Parathyroid adenoma (tissue), 2 donors: ENCODE measurements around the gene TNK1.
A peak's percentile ranks its signal among the peaks of the same experiment; 100 is the strongest.

Source experiments
- H2AFZ ChIP-seq: fragments of 300-600 bp; sonication (generic); one replicate; pipeline ENCODE4 v1.7.0; 2017; ENCODE audit warnings: antibody characterized with exemption, mild to moderate bottlenecking
- H3K27ac ChIP-seq: fragments of 300-600 bp; sonication (generic); one replicate; pipeline ENCODE4 v1.7.0; 2017
- H3K27me3 ChIP-seq: fragments of 300-600 bp; sonication (generic); one replicate; pipeline ENCODE4 v1.7.0; 2017; ENCODE audit warnings: low read length; ENCODE audit not compliant: control insufficient read depth, insufficient read depth
- H3K36me3 ChIP-seq: fragments of 300-600 bp; sonication (generic); one replicate; pipeline ENCODE4 v1.7.0; 2017; ENCODE audit warnings: low read length; ENCODE audit not compliant: control insufficient read depth, insufficient read depth
- H3K4me1 ChIP-seq: fragments of 300-600 bp; sonication (generic); one replicate; pipeline ENCODE4 v1.7.0; 2017; ENCODE audit warnings: control low read depth
- H3K4me2 ChIP-seq: fragments of 300-600 bp; sonication (generic); one replicate; pipeline ENCODE4 v1.7.0; 2017; ENCODE audit warnings: low read length
- H3K4me3 ChIP-seq: fragments of 300-600 bp; sonication (generic); one replicate; pipeline ENCODE4 v1.7.0; 2017; ENCODE audit warnings: low read depth, low read length
- H3K79me2 ChIP-seq: fragments of 300-600 bp; sonication (generic); one replicate; pipeline ENCODE4 v1.7.0; 2017; ENCODE audit warnings: control low read depth
- H3K9ac ChIP-seq: fragments of 300-600 bp; sonication (generic); one replicate; pipeline ENCODE4 v1.7.0; 2017; ENCODE audit warnings: mild to moderate bottlenecking
- H3K9me3 ChIP-seq: fragments of 300-600 bp; sonication (generic); one replicate; pipeline ENCODE4 v1.7.0; 2017; ENCODE audit warnings: low read length; ENCODE audit not compliant: control insufficient read depth
- CTCF ChIP-seq: fragments of 300-600 bp; sonication (generic); IDR thresholded peaks from one replicate; pipeline ENCODE4 v1.7.0; 2017; ENCODE audit warnings: antibody characterized with exemption, mild to moderate bottlenecking
- donor health status: primary hyperparathyroidism.

Gene TNK1

DNA sequence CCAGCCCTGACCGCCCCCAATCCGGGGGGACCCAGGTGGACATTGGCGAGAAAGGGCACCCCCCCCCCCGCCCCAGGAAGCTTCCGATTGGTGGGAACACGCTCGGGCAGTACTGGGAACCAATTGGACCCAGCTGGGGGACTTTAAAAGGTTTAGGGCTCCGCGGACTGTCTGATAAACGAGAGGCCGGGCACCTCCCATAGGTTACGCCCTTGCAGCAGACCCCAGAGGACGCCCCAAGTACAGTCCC lies 22.8 kb downstream of the TNK1 start:
- Histone ChIP-seq H3K4me2 (peak overlapping the region; percentile 87), H3K9me3 (no peaks in the 10 kb centered on the region), H3K36me3 (no peaks in the 10 kb centered on the region), H3K79me2 (peaks cover 3% of the 10 kb centered on the region), H3K27me3 (no peaks in the 10 kb centered on the region), H3K9ac (no peak overlapping the region), H3K4me3 (peak overlapping the region; percentile 90), H3K4me1 (peaks cover 11% of the 10 kb centered on the region), H2AFZ (peak overlapping the region; percentile 80), H3K27ac (peak overlapping the region; percentile 72)
- no peak for TF ChIP-seq CTCF

GRCh38 chr17:7403977-7404736 lies 23.3 kb downstream of the TNK1 start, which contains the start of gene TMEM256:
Gene TMEM256, minus strand, starts transcription at chr17:7404097. Its CDS starts 13 bp downstream, at chr17:7404084.
- peak within 1 kb of the TSS; percentile 87 for H3K4me2 ChIP-seq
- H3K27me3 ChIP-seq: no peaks in the 10 kb centered on the region
- peak within 1 kb of the TSS; percentile 81 for H2AFZ ChIP-seq
- H3K27ac ChIP-seq: peak within 1 kb of the TSS; percentile 72
- no peaks in the 10 kb centered on the region for H3K36me3 ChIP-seq
- no peak for TF ChIP-seq CTCF
- H3K4me1 ChIP-seq: peaks cover 11% of the 10 kb centered on the region
- peak within 1 kb of the TSS; percentile 11 for H3K9ac ChIP-seq
- H3K9me3 ChIP-seq: no peaks in the 10 kb centered on the region
- H3K79me2 ChIP-seq: peaks cover 3% of the 10 kb centered on the region
- peak within 1 kb of the TSS; percentile 90 for H3K4me3 ChIP-seq

- Histone ChIP-seq H2AFZ (peak overlapping the region; percentile 81), H3K4me2 (peak overlapping the region; percentile 87), H3K4me1 (peaks cover 11% of the 10 kb centered on the region), H3K36me3 (no peaks in the 10 kb centered on the region), H3K27me3 (no peaks in the 10 kb centered on the region), H3K9ac (no peak overlapping the region), H3K79me2 (peaks cover 3% of the 10 kb centered on the region), H3K4me3 (peak overlapping the region; percentile 65), H3K9me3 (no peaks in the 10 kb centered on the region), H3K27ac (peak overlapping the region; percentile 72)
- no peak for TF ChIP-seq CTCF
Measured at GRCh38 chr17:7404737-7405349, 24.0 kb downstream of the TNK1 start.

DNA sequence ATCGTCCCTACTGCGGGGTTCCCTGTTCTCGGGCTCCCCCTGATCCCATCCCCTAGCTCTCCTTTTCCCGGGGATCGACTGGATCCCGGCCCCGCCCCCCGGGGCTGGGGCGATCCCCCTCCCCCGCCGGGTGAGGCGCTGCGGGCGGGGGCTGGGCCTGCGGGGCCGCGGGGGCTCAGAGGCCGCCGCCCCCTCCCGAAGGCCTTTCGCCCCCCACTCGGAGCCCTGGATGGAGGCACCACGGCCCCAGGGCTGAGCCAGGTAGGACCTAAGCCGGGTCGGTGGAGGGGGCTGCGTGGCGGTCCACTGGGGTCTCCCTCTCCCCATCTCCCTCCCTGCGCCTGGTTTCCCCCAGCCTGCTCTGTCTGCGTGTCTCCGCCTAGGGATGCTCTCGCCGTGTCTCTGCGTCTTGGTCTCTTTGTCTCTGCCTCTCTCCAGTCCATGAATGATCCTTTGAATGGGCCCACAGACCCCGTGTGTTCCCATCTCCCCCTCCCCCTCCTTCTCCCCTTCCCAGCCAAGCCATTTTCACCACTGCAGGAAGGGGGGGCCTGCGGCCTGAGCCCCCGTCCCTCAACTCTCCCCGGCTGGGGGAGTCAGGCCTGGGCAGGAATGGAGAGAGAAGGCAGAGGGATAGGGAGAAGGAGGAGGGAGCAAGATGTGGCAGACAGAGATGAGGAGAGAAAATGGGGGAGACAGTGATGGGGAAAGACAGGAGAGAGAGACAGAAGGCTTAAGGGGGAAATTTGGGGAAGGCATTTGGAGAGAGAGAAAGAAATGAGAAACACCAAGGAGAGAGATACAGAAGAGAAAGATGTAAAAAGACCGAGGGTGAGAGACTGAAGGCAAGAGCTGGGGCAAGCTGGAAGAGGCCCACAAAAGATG lies 24.7 kb downstream of the TNK1 start:
- Histone ChIP-seq H3K9me3 (no peaks in the 10 kb centered on the region), H3K27ac (peak overlapping the region; percentile 72), H2AFZ (peak overlapping the region; percentile 81), H3K27me3 (no peaks in the 10 kb centered on the region), H3K4me1 (peaks cover 11% of the 10 kb centered on the region), H3K4me2 (peak overlapping the region; percentile 87), H3K79me2 (peaks cover 3% of the 10 kb centered on the region), H3K9ac (no peak overlapping the region), H3K4me3 (peak overlapping the region; percentile 65), H3K36me3 (no peaks in the 10 kb centered on the region)
- no peak for TF ChIP-seq CTCF
